Retina (tissue), 1 donor: Measurements from ENCODE around the gene NFASC.

Experiments used
- DNase-seq: peaks from one replicate; pipeline ENCODE4 v3.0.0-alpha.2; 2016

Gene NFASC

GRCh38 chr1:205015241-205015640, 144.6 kb downstream of the NFASC start:
- peak; percentile 24 for DNase-seq

- DNase-seq: no peak
These were observed 145.4 kb downstream of the NFASC start for GRCh38 chr1:205016075-205016474.

GRCh38 chr1:205016584-205016983, 145.9 kb downstream of the NFASC start:
- no peak for DNase-seq

- no peak for DNase-seq
These were observed 146.3 kb downstream of the NFASC start for GRCh38 chr1:205017001-205017400.

- DNase-seq: no peak
These were observed 147.1 kb downstream of the NFASC start for GRCh38 chr1:205017766-205018165.

- no peak for DNase-seq
These were observed 147.7 kb downstream of the NFASC start for GRCh38 chr1:205018381-205018780.

GRCh38 chr1:205020466-205020865, 149.8 kb downstream of the NFASC start:
- no peak for DNase-seq

GRCh38 chr1:205024679-205025078, 154.0 kb downstream of the NFASC start:
- no peak for DNase-seq

GRCh38 chr1:205025239-205025638, 154.6 kb downstream of the NFASC start:
- DNase-seq: no peak

GRCh38 chr1:205026181-205026580, 155.5 kb downstream of the NFASC start:
- peak; percentile 60 for DNase-seq

- DNase-seq: no peak
These were observed 157.7 kb downstream of the NFASC start for GRCh38 chr1:205028390-205028789.

GRCh38 chr1:205028924-205029323, 158.3 kb downstream of the NFASC start:
- peak; percentile 32 for DNase-seq

GRCh38 chr1:205030241-205030640, 159.6 kb downstream of the NFASC start:
- no peak for DNase-seq

- DNase-seq: peak; percentile 85
These were observed 160.2 kb downstream of the NFASC start for GRCh38 chr1:205030896-205031295.

- DNase-seq: no peak
These were observed 161.8 kb downstream of the NFASC start for GRCh38 chr1:205032508-205032907.

- DNase-seq: no peak
These were observed 166.9 kb downstream of the NFASC start for GRCh38 chr1:205037539-205037938.

GRCh38 chr1:205038132-205038786, 167.6 kb downstream of the NFASC start:
- no peak for DNase-seq

GRCh38 chr1:205041001-205041715, 170.5 kb downstream of the NFASC start:
- no peak for DNase-seq

- no peak for DNase-seq
These were observed 171.6 kb downstream of the NFASC start for GRCh38 chr1:205041998-205042910.

GRCh38 chr1:205042911-205043806, 172.5 kb downstream of the NFASC start, which contains the start of gene CNTN2:
CNTN2 (plus strand) TSS chr1:205043212; CDS start chr1:205053186, 9,974 bp downstream.
- peak; percentile 65 for DNase-seq

GRCh38 chr1:205043866-205044265, 173.2 kb downstream of the NFASC start:
- DNase-seq: no peak

GRCh38 chr1:205044741-205045140, 174.1 kb downstream of the NFASC start:
- no peak for DNase-seq
